HepG2 (cell line): Measurements from ENCODE around the gene NDRG3. TPM values are rescaled to one million over a fixed set of nuclear protein-coding genes. Genes with fewer than 3 reads are reported as not detected.

Experiments
- ETV5 ChIP-seq: IDR thresholded peaks from 2 replicates; pipeline ENCODE4 v1.6.1; 2018; ENCODE audit warnings: missing biosample characterization, missing genetic modification reagents, inconsistent platforms, borderline replicate concordance
- JUNB ChIP-seq: sonication (generic); formaldehyde crosslinking; IDR thresholded peaks from 2 replicates; pipeline ENCODE4 v1.8.0; 2022; ENCODE audit warnings: missing genetic modification reagents, mild to moderate bottlenecking, borderline replicate concordance
- MYNN ChIP-seq: sonication (generic); formaldehyde crosslinking; IDR thresholded peaks from 2 replicates; pipeline ENCODE4 v1.4.0; 2020; ENCODE audit warnings: mild to moderate bottlenecking, low read depth, missing genetic modification reagents
- PAX8 ChIP-seq: sonication (generic); formaldehyde crosslinking; IDR thresholded peaks from 2 replicates; pipeline ENCODE4 v1.8.0; 2022; ENCODE audit warnings: mild to moderate bottlenecking, missing genetic modification reagents, borderline replicate concordance
- PAXIP1 ChIP-seq: sonication (generic); formaldehyde crosslinking; conservative IDR thresholded peaks from 2 replicates; pipeline ENCODE4 v1.4.0; 2020; ENCODE audit warnings: mild to moderate bottlenecking, missing genetic modification reagents, moderate library complexity
- RBM39 ChIP-seq: fragments of 200-400 bp; formaldehyde crosslinking; IDR thresholded peaks from one replicate; pipeline ENCODE4 v1.6.1; 2018; ENCODE audit warnings: antibody characterized with exemption, mild to moderate bottlenecking, low read depth, low read length; ENCODE audit not compliant: poor library complexity, severe bottlenecking
- RERE ChIP-seq: IDR thresholded peaks from 2 replicates; pipeline ENCODE4 v1.6.1; 2016; ENCODE audit warnings: low read depth, missing genetic modification reagents, missing compliant biosample characterization
- RNF2 ChIP-seq: fragments of 450-650 bp; conservative IDR thresholded peaks from 2 replicates; pipeline ENCODE4 v1.6.1; 2016; ENCODE audit warnings: low read depth
- SETDB1 ChIP-seq: sonication (generic); formaldehyde crosslinking; IDR thresholded peaks from 2 replicates; pipeline ENCODE4 v1.5.1; 2020; ENCODE audit warnings: missing genetic modification reagents, mild to moderate bottlenecking, borderline replicate concordance
- SRY ChIP-seq: sonication (generic); formaldehyde crosslinking; IDR thresholded peaks from 2 replicates; pipeline ENCODE4 v1.8.0; 2022; ENCODE audit warnings: mild to moderate bottlenecking, missing genetic modification reagents
- ZFAT ChIP-seq: sonication (generic); formaldehyde crosslinking; conservative IDR thresholded peaks from 2 replicates; pipeline ENCODE4 v1.8.1; 2023; ENCODE audit warnings: missing genetic modification reagents, inconsistent platforms
- ZNF230 ChIP-seq: sonication (generic); formaldehyde crosslinking; IDR thresholded peaks from 2 replicates; pipeline ENCODE4 v1.4.0; 2020; ENCODE audit warnings: mild to moderate bottlenecking, missing genetic modification reagents
- ZNF282 ChIP-seq: fragments of 450-650 bp; IDR thresholded peaks from 2 replicates; pipeline ENCODE4 v1.6.1; 2018; ENCODE audit not compliant: partially characterized antibody
- ZNF3 ChIP-seq: IDR thresholded peaks from 2 replicates; pipeline ENCODE4 v1.7.0; 2017; ENCODE audit warnings: inconsistent platforms
- ZNF496 ChIP-seq: sonication (generic); formaldehyde crosslinking; IDR thresholded peaks from 2 replicates; pipeline ENCODE4 v1.8.1; 2023; ENCODE audit warnings: mild to moderate bottlenecking, moderate library complexity, missing genetic modification reagents; ENCODE audit not compliant: insufficient replicate concordance
- ZNF550 ChIP-seq: sonication (generic); formaldehyde crosslinking; IDR thresholded peaks from 2 replicates; pipeline ENCODE4 v1.4.0; 2020; ENCODE audit warnings: mild to moderate bottlenecking, missing genetic modification reagents, borderline replicate concordance
- polyA plus RNA-seq, 8 experiments: library from polyadenylated mRNA; depleted of rRNA in 3 of 8; stranded (reverse) in 7 of 8; unstranded in 1 of 8; fragments of >200 nt; fragmentation: Illumina TruSeq in 4 of 8; extraction: Trizol in 4 of 8; gene quantifications; 2 replicates each; pipeline versions ENCODE4 v1.2.1 to v1.2.3, GENCODE V29; 2011 to 2016; ENCODE audit warnings: low read depth in 4 of 8, missing spikeins in 1 of 8, mixed read lengths in 1 of 8; ENCODE audit not compliant: insufficient read depth in 1 of 8
- total RNA-seq, 5 experiments: library from RNA; depleted of rRNA; stranded (reverse); fragments of >200 nt; fragmentation: Illumina TruSeq; extraction: Trizol; gene quantifications; 2 replicates each; pipeline ENCODE4 v1.2.3, GENCODE V29; 2016; ENCODE audit warnings: low read depth in 1 of 5
- TF ChIP-seq, protein P1 (sequence below): fragments of 450-650 bp; IDR thresholded peaks from 2 replicates; pipeline ENCODE4 v1.6.1; 2017

Gene NDRG3
- total and polyA plus RNA-seq, 2 of the 13 experiments (the other 11 are each of a cell fraction or from before 2014, with no cell fraction given) = 36.0 to 40.5 TPM

DNA sequence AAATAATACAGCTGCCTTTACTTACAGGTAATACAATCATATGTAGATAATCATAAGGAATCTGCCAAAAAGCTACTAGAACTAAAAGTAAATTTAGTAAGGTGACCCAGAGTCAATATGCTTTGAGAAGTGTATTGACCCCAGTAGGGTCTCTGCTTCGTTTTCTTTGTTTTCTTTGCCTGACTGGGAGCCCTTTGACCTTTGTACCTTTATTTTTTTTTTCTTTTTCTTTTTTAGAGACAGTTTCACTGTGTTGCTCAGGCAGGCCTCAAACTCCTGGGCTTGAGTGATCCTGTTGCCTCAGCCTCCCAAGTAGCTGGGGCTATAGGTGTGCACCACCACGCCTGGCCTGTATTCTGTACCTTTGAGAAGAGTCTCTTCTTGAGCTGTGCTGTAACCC lies 122.4 kb downstream of the NDRG3 start (continued):
- peak; percentile 62; the same call in 1 of the 2 replicates for TF ChIP-seq RERE (CRISPR knock-in tag)
- no peak for TF ChIP-seq RNF2
- TF ChIP-seq ZNF496 (CRISPR knock-in tag) = no peak
- no peak for TF ChIP-seq ZNF230 (CRISPR knock-in tag)
- TF ChIP-seq, protein P1, sequence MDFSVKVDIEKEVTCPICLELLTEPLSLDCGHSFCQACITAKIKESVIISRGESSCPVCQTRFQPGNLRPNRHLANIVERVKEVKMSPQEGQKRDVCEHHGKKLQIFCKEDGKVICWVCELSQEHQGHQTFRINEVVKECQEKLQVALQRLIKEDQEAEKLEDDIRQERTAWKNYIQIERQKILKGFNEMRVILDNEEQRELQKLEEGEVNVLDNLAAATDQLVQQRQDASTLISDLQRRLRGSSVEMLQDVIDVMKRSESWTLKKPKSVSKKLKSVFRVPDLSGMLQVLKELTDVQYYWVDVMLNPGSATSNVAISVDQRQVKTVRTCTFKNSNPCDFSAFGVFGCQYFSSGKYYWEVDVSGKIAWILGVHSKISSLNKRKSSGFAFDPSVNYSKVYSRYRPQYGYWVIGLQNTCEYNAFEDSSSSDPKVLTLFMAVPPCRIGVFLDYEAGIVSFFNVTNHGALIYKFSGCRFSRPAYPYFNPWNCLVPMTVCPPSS = no peak
- TF ChIP-seq ZNF282 = no peak
- peak; percentile 88 for TF ChIP-seq ZFAT (CRISPR knock-in tag)
- no peak for TF ChIP-seq ZNF550 (CRISPR knock-in tag)
- 0 out of 2 replicates have a peak, but pooled peaks have one; percentile 11 for TF ChIP-seq ZNF3
- no peak for TF ChIP-seq MYNN (CRISPR knock-in tag)
- no peak for TF ChIP-seq JUNB
- TF ChIP-seq ETV5 (CRISPR knock-in tag) = no peak
- TF ChIP-seq SRY (CRISPR knock-in tag) = no peak
- TF ChIP-seq PAXIP1 (CRISPR knock-in tag) = peak; percentile 71
- no peak for TF ChIP-seq PAX8 (CRISPR knock-in tag)
- TF ChIP-seq RBM39 = no peak
- no peak for TF ChIP-seq SETDB1 (CRISPR knock-in tag)
